ENCODE measurements around the gene HMX1. TPM values are rescaled to one million over a fixed set of nuclear protein-coding genes. Genes with fewer than 3 reads are reported as not detected.

The HMX1 gene
- total RNA-seq, 1 donor from 2014 or later, result not detected

- Histone ChIP-seq H3K9me3 (no peaks in the 10 kb centered on the region), H3K27ac (no peak overlapping the region), H3K27me3 (peaks cover 95% of the 10 kb centered on the region), H3K36me3 (no peaks in the 10 kb centered on the region), H3K4me1 (no peaks in the 10 kb centered on the region), H3K4me3 (no peak overlapping the region)
- no peak for ATAC-seq
- no peak for TF ChIP-seq CTCF (IDR thresholded peaks at IDR 0.05)
- no peak for DNase-seq
- intact Hi-C loops (cut with DNase I), result no loop called here
Measured at GRCh38 chr4:8863686-8864682, 7.7 kb downstream of the HMX1 start.

GRCh38 chr4:8862800-8863685, 8.6 kb downstream of the HMX1 start:
- Histone ChIP-seq H3K9me3 (no peaks in the 10 kb centered on the region), H3K4me1 (peaks cover 3% of the 10 kb centered on the region), H3K4me3 (no peak overlapping the region), H3K27ac (no peak overlapping the region), H3K36me3 (no peaks in the 10 kb centered on the region), H3K27me3 (peaks cover 95% of the 10 kb centered on the region)
- DNase-seq (no peak), ATAC-seq (no peak)
- TF ChIP-seq CTCF (IDR thresholded peaks at IDR 0.05), result no peak
- intact Hi-C loops (cut with DNase I), result no loop called here

- H3K27me3 ChIP-seq, result peaks cover 97% of the 10 kb centered on the region
- no peak overlapping the region for H3K4me3 ChIP-seq
- TF ChIP-seq CTCF (IDR thresholded peaks at IDR 0.05), result no peak
- no peaks in the 10 kb centered on the region for H3K9me3 ChIP-seq
- no peak for DNase-seq
- peaks cover 5% of the 10 kb centered on the region for H3K4me1 ChIP-seq
- ATAC-seq, result no peak
- H3K27ac ChIP-seq, result no peak overlapping the region
- no peaks in the 10 kb centered on the region for H3K36me3 ChIP-seq
- intact Hi-C loops (cut with DNase I), result no loop called here
Measured at GRCh38 chr4:8862334-8862733, 9.3 kb downstream of the HMX1 start.

GRCh38 chr4:8861576-8862295, 9.9 kb downstream of the HMX1 start:
- DNase-seq, result no peak
- H3K4me1 ChIP-seq, result peaks cover 8% of the 10 kb centered on the region

More at GRCh38 chr4:8861576-8862295, 9.9 kb downstream of the HMX1 start:
- intact Hi-C loops (cut with DNase I), result no loop called here
- no peak overlapping the region for H3K4me3 ChIP-seq
- H3K36me3 ChIP-seq, result no peaks in the 10 kb centered on the region
- H3K27ac ChIP-seq, result no peak overlapping the region
- no peaks in the 10 kb centered on the region for H3K9me3 ChIP-seq
- no peak for ATAC-seq
- H3K27me3 ChIP-seq, result peaks cover 97% of the 10 kb centered on the region
- TF ChIP-seq CTCF (IDR thresholded peaks at IDR 0.05), result no peak
